Measurements from ENCODE around the gene ARRDC1.

- TF ChIP-seq EZH2 (IDR thresholded peaks at IDR 0.05; ENCODE audit: low read length, unreplicated experiment), result no peak
- TF ChIP-seq, protein P1, sequence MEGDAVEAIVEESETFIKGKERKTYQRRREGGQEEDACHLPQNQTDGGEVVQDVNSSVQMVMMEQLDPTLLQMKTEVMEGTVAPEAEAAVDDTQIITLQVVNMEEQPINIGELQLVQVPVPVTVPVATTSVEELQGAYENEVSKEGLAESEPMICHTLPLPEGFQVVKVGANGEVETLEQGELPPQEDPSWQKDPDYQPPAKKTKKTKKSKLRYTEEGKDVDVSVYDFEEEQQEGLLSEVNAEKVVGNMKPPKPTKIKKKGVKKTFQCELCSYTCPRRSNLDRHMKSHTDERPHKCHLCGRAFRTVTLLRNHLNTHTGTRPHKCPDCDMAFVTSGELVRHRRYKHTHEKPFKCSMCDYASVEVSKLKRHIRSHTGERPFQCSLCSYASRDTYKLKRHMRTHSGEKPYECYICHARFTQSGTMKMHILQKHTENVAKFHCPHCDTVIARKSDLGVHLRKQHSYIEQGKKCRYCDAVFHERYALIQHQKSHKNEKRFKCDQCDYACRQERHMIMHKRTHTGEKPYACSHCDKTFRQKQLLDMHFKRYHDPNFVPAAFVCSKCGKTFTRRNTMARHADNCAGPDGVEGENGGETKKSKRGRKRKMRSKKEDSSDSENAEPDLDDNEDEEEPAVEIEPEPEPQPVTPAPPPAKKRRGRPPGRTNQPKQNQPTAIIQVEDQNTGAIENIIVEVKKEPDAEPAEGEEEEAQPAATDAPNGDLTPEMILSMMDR (conservative IDR thresholded peaks at IDR 0.05; ENCODE audit: low read depth, low read length), result peak; percentile 45; the same call in 1 of the 2 replicates
- TF ChIP-seq EZH2phosphoT487 (IDR thresholded peaks at IDR 0.05; ENCODE audit: borderline replicate concordance, low read length), result no peak
These were observed 15.8 kb downstream of the ARRDC1 start for GRCh38 chr9:137621131-137621757.
